Transverse colon (tissue), 3 donors: ENCODE measurements around the gene WSB2.

Experiments
- CTCF ChIP-seq, 5 experiments: fragments of 200-600 bp in 3 of 5; fragments of 450-650 bp in 2 of 5; sonication (generic) in 3 of 5; IDR thresholded peaks; 1 replicate in 2 of 5; 2 replicates in 3 of 5; pipeline ENCODE4 v1.5.1; 2016 to 2017; ENCODE audit warnings: antibody characterized with exemption in 5 of 5, inconsistent platforms in 3 of 5, mild to moderate bottlenecking in 2 of 5, moderate library complexity in 1 of 5
- EP300 ChIP-seq: sonication (generic); formaldehyde crosslinking; IDR thresholded peaks from one replicate; pipeline ENCODE4 v1.6.1; 2017; ENCODE audit warnings: antibody characterized with exemption, low read depth

DNA sequence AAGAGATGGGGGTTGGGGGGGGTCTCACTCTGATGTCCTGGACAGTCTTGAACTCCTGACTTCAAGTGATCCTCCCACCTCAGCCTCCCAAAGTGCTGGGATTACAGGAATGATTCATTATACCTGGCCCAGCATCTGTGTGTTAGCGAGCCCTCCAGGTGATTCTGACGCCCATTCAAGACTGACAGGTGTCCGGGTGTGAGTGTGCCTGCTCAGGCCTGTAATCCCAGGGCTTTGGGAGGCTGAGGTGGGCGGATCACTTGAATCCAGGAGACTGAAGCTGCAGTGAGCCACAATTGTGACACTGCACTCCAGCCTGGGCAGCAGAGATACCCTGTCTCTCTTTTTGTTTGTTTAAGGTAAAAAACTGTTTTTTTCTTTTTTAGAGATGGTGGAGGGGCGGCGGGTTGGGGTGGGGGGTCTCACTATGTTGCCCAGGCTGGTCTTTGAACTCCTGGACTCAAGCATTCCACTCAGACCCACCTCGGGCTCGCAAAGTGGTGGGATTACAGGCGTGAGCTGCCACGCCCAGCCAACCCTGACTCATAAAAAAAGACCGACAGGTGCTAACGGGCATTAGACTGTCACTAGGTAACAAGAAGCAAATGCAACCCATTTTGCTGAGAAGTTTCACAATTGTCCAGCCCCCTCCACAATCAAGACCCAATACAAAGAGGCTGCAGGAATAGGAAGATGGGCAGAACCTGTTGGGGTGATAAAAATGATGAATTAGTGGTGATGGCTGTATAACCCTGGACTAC, 38.1 kb upstream of the WSB2 start:
- TF ChIP-seq CTCF (IDR thresholded peaks at IDR 0.05), result no peak
- TF ChIP-seq EP300, result no peak
